ENCODE data around the gene NABP1. TPM values are rescaled to one million over a fixed set of nuclear protein-coding genes. Genes with fewer than 3 reads are reported as not detected.

NABP1 gene
- total and polyA plus RNA-seq, 2 experiments from 2014 or later, result 19.6 to 40.0 TPM

DNA sequence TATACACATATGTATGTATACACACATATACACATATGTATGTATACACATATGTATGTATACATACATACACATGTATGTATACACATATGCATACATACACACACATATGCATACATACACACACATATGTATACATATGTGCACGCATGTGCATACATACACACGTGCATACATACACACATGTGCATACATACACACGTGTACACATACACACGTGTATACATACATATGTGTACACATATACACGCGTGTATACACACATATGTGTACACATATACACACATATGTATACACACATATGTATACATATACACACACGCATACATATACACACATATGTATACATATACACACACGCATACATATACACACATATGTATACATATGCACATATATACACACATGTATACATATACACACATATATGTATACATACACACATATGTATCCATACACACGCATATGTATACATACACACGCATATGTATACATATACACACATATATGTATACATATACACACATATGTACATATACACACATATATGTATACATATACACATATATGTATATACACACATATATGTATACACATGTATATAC lies 21.5 kb downstream of the NABP1 start:
- H3K27ac ChIP-seq, result no peak overlapping the region
- H3K9me3 ChIP-seq (ENCODE audit: low read depth), result no peaks in the 10 kb centered on the region
- no peaks in the 10 kb centered on the region for H3K4me1 ChIP-seq (ENCODE audit: insufficient read depth)
- H3K36me3 ChIP-seq (replicated peaks; ENCODE audit: insufficient read depth, low read depth), result no peaks in the 10 kb centered on the region
- no peak for TF ChIP-seq EZH2 (IDR thresholded peaks at IDR 0.05; ENCODE audit: borderline replicate concordance)
- TF ChIP-seq EZH2phosphoT487 (IDR thresholded peaks at IDR 0.05; ENCODE audit: low read depth, severe bottlenecking, unreplicated experiment), result no peak
- TF ChIP-seq, protein P1, sequence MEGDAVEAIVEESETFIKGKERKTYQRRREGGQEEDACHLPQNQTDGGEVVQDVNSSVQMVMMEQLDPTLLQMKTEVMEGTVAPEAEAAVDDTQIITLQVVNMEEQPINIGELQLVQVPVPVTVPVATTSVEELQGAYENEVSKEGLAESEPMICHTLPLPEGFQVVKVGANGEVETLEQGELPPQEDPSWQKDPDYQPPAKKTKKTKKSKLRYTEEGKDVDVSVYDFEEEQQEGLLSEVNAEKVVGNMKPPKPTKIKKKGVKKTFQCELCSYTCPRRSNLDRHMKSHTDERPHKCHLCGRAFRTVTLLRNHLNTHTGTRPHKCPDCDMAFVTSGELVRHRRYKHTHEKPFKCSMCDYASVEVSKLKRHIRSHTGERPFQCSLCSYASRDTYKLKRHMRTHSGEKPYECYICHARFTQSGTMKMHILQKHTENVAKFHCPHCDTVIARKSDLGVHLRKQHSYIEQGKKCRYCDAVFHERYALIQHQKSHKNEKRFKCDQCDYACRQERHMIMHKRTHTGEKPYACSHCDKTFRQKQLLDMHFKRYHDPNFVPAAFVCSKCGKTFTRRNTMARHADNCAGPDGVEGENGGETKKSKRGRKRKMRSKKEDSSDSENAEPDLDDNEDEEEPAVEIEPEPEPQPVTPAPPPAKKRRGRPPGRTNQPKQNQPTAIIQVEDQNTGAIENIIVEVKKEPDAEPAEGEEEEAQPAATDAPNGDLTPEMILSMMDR (IDR thresholded peaks at IDR 0.05; ENCODE audit: poor library complexity), result no peak
- no peaks in the 10 kb centered on the region for H3K9me2 ChIP-seq (replicated peaks; ENCODE audit: insufficient read depth)
- no peaks in the 10 kb centered on the region for H4K20me1 ChIP-seq (ENCODE audit: insufficient read depth, poor library complexity, severe bottlenecking)
- DNase-seq (ENCODE audit: low spot score), result no peak
- no peaks in the 10 kb centered on the region for H3K27me3 ChIP-seq
- no peak overlapping the region for H2AFZ ChIP-seq
- no peak overlapping the region for H3K4me3 ChIP-seq
- no peak overlapping the region for H3K4me2 ChIP-seq
- 93% methylated on average over 10 of the region's 10 CpGs for WGBS (ENCODE audit: low lambda C conversion rate, missing lambda C conversion rate)
- no peaks in the 10 kb centered on the region for H3K79me2 ChIP-seq

DNA sequence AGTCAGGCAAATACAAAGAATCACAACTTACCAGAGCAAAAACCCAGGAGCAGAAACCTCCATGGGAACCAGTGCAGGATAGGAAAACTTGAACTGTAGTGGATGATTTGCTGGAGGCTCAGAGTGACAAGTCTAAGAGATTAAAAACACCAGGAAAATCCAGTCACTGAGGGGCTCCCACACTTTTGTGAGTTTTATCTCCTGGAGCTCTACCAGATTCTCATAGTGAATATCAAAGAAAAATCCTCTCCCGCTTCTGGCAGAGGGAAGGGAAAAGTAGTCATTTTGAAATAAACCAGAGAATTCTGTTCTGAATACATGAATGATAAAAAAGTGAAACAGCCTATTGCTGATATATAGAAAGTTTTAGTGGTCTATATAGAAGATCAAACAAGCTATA lies 23.1 kb downstream of the NABP1 start:
- TF ChIP-seq, protein P1 (IDR thresholded peaks at IDR 0.05; ENCODE audit: poor library complexity), result no peak
- no peak for TF ChIP-seq EZH2phosphoT487 (IDR thresholded peaks at IDR 0.05; ENCODE audit: low read depth, severe bottlenecking, unreplicated experiment)
- no peak for TF ChIP-seq EZH2 (IDR thresholded peaks at IDR 0.05; ENCODE audit: borderline replicate concordance)
- H3K27me3 ChIP-seq, result no peaks in the 10 kb centered on the region
- 88% methylated on average over 1 of the region's 1 CpG for WGBS (ENCODE audit: low lambda C conversion rate, missing lambda C conversion rate)

DNA sequence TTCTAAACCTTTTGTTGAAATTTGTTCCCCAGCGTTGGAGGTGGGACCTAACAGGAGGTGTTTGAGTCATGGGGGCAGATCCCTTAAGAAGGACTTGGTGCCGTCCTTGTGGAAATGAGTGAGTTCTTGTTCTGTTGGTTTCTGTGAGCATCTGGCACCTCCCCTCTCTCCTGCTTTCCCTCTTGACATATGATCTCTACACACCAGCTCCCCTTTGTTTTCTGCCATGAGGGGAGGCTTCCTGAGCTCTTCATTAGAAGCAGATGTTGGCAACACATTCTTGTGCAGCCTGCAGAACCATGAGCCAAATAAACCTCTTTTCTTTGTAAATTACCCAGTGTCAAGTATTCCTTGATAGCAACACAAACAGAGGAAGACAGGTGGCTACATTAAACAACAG lies 23.8 kb downstream of the NABP1 start:
- no peaks in the 10 kb centered on the region for H3K9me3 ChIP-seq (ENCODE audit: low read depth)
- no peak overlapping the region for H3K4me3 ChIP-seq
- no peak overlapping the region for H2AFZ ChIP-seq
- no peaks in the 10 kb centered on the region for H3K79me2 ChIP-seq
- no peaks in the 10 kb centered on the region for H3K36me3 ChIP-seq (replicated peaks; ENCODE audit: insufficient read depth, low read depth)
- TF ChIP-seq, protein P1 (IDR thresholded peaks at IDR 0.05; ENCODE audit: poor library complexity), result no peak
- no peak for TF ChIP-seq EZH2phosphoT487 (IDR thresholded peaks at IDR 0.05; ENCODE audit: low read depth, severe bottlenecking, unreplicated experiment)
- no peak for TF ChIP-seq EZH2 (IDR thresholded peaks at IDR 0.05; ENCODE audit: borderline replicate concordance)
- no peak overlapping the region for H3K27ac ChIP-seq
- 37% methylated on average over 2 of the region's 2 CpGs for WGBS (ENCODE audit: low lambda C conversion rate, missing lambda C conversion rate)
- DNase-seq (ENCODE audit: low spot score), result no peak
- H3K4me2 ChIP-seq, result no peak overlapping the region
- H4K20me1 ChIP-seq (ENCODE audit: insufficient read depth, poor library complexity, severe bottlenecking), result no peaks in the 10 kb centered on the region
- H3K9me2 ChIP-seq (replicated peaks; ENCODE audit: insufficient read depth), result no peaks in the 10 kb centered on the region
- H3K27me3 ChIP-seq, result no peaks in the 10 kb centered on the region
- no peaks in the 10 kb centered on the region for H3K4me1 ChIP-seq (ENCODE audit: insufficient read depth)

More for the DNA sequence above, 23.1 kb downstream of the NABP1 start:
- Histone ChIP-seq H3K4me3 (no peak overlapping the region), H3K4me2 (no peak overlapping the region), H4K20me1 (ENCODE audit: insufficient read depth, poor library complexity, severe bottlenecking) (no peaks in the 10 kb centered on the region), H2AFZ (no peak overlapping the region), H3K36me3 (replicated peaks; ENCODE audit: insufficient read depth, low read depth) (no peaks in the 10 kb centered on the region), H3K79me2 (no peaks in the 10 kb centered on the region), H3K27ac (no peak overlapping the region), H3K4me1 (ENCODE audit: insufficient read depth) (no peaks in the 10 kb centered on the region), H3K9me3 (ENCODE audit: low read depth) (no peaks in the 10 kb centered on the region), H3K9me2 (replicated peaks; ENCODE audit: insufficient read depth) (no peaks in the 10 kb centered on the region)
- DNase-seq (ENCODE audit: low spot score), result no peak
